Mesenchymal stem cell (in vitro differentiated cells and primary cell): Measurements from ENCODE around the gene ZNF576.

Experiments used
- DNase-seq: peaks from one replicate; pipeline ENCODE4 v3.0.0-alpha.2; 2013
- H2AFZ ChIP-seq: one replicate; pipeline ENCODE4 v1.6.1; 2013; ENCODE audit warnings: low read depth, mild to moderate bottlenecking, control low read depth, inconsistent platforms, low read length, moderate library complexity
- H2AK5ac ChIP-seq: 2 replicates; pipeline ENCODE4 v1.6.1; 2013; ENCODE audit warnings: low read length, moderate library complexity, mild to moderate bottlenecking, inconsistent platforms; ENCODE audit not compliant: severe bottlenecking
- H2BK120ac ChIP-seq: one replicate; pipeline ENCODE4 v1.6.1; 2013; ENCODE audit warnings: low read depth, mild to moderate bottlenecking, inconsistent platforms, low read length, moderate library complexity
- H2BK12ac ChIP-seq, 2 experiments: one replicate each; pipeline ENCODE4 v1.6.1; 2013; ENCODE audit warnings: inconsistent platforms in 2 of 2, low read length in 2 of 2, mild to moderate bottlenecking in 2 of 2, moderate library complexity in 2 of 2, control low read depth in 1 of 2
- H2BK15ac ChIP-seq: one replicate; pipeline ENCODE4 v1.6.1; 2013; ENCODE audit warnings: mild to moderate bottlenecking, low read depth, inconsistent platforms; ENCODE audit not compliant: poor library complexity, severe bottlenecking
- H2BK5ac ChIP-seq: 2 replicates; pipeline ENCODE4 v1.6.1; 2013; ENCODE audit warnings: low read depth, mild to moderate bottlenecking, low read length, control low read depth, inconsistent platforms; ENCODE audit not compliant: poor library complexity, severe bottlenecking
- H3K14ac ChIP-seq, 2 experiments: one replicate each; pipeline ENCODE4 v1.6.1; 2013; ENCODE audit warnings: inconsistent platforms in 2 of 2, low read length in 2 of 2, control low read depth in 1 of 2, mild to moderate bottlenecking in 1 of 2, moderate library complexity in 1 of 2
- H3K18ac ChIP-seq, 2 experiments: one replicate each; pipeline ENCODE4 v1.6.1; 2013; ENCODE audit warnings: inconsistent platforms in 2 of 2, low read length in 2 of 2, control low read depth in 1 of 2, low read depth in 1 of 2, mild to moderate bottlenecking in 1 of 2
- H3K23ac ChIP-seq, 2 experiments: one replicate each; pipeline ENCODE4 v1.6.1; 2013; ENCODE audit warnings: inconsistent platforms in 2 of 2, low read length in 2 of 2, mild to moderate bottlenecking in 2 of 2, moderate library complexity in 2 of 2, control low read depth in 1 of 2
- H3K27ac ChIP-seq: 2 replicates; pipeline ENCODE4 v1.5.1; 2013; ENCODE audit warnings: mild to moderate bottlenecking, moderate library complexity, low read length, control low read depth, inconsistent platforms; ENCODE audit not compliant: poor library complexity, severe bottlenecking
- H3K27me3 ChIP-seq, 2 experiments: 2 replicates each; pipeline versions ENCODE4 v1.6.1 to v1.7.0; 2013; ENCODE audit warnings: low read length in 2 of 2, mild to moderate bottlenecking in 2 of 2, moderate library complexity in 2 of 2, control low read depth in 1 of 2, inconsistent platforms in 1 of 2; ENCODE audit not compliant: control insufficient read depth in 1 of 2, insufficient read depth in 1 of 2
- H3K36me3 ChIP-seq, 2 experiments: 2 replicates each; pipeline versions ENCODE4 v1.6.1 to v1.7.0; 2013; ENCODE audit warnings: low read length in 2 of 2, control low read depth in 1 of 2, inconsistent platforms in 1 of 2, low read depth in 1 of 2, mild to moderate bottlenecking in 1 of 2; ENCODE audit not compliant: insufficient read depth in 2 of 2, control insufficient read depth in 1 of 2
- H3K4ac ChIP-seq, 2 experiments: one replicate each; pipeline ENCODE4 v1.6.1; 2013; ENCODE audit warnings: inconsistent platforms in 2 of 2, low read length in 2 of 2, mild to moderate bottlenecking in 2 of 2, moderate library complexity in 2 of 2, control low read depth in 1 of 2, low read depth in 1 of 2
- H3K4me1 ChIP-seq: 2 replicates; pipeline ENCODE4 v1.6.1; 2013; ENCODE audit warnings: low read depth, low read length, control low read depth; ENCODE audit not compliant: control insufficient read depth, insufficient read depth
- H3K4me2 ChIP-seq: 2 replicates; pipeline ENCODE4 v1.6.1; 2013; ENCODE audit warnings: low read length, mild to moderate bottlenecking, inconsistent platforms; ENCODE audit not compliant: poor library complexity, severe bottlenecking
- H3K4me3 ChIP-seq, 2 experiments: 2 replicates each; pipeline versions ENCODE4 v1.5.1 to v1.7.0; 2013; ENCODE audit warnings: low read length in 2 of 2, mild to moderate bottlenecking in 2 of 2, control low read depth in 1 of 2, low read depth in 1 of 2; ENCODE audit not compliant: insufficient read depth in 1 of 2
- H3K79me1 ChIP-seq: replicated peaks from 2 replicates; pipeline ENCODE4 v1.6.1; 2013; ENCODE audit warnings: mild to moderate bottlenecking, control low read depth, low read length, inconsistent platforms; ENCODE audit not compliant: poor library complexity, severe bottlenecking
- H3K9ac ChIP-seq: 2 replicates; pipeline ENCODE4 v1.7.0; 2013; ENCODE audit warnings: mild to moderate bottlenecking, low read length, moderate library complexity
- H3K9me3 ChIP-seq: 2 replicates; pipeline ENCODE4 v1.7.0; 2013; ENCODE audit warnings: mild to moderate bottlenecking, low read length; ENCODE audit not compliant: control insufficient read depth
- H4K8ac ChIP-seq: one replicate; pipeline ENCODE4 v1.6.1; 2013; ENCODE audit warnings: inconsistent platforms, mild to moderate bottlenecking, low read length, moderate library complexity
- H4K91ac ChIP-seq: one replicate; pipeline ENCODE4 v1.6.1; 2013; ENCODE audit warnings: mild to moderate bottlenecking, low read length, inconsistent platforms
- WGBS: methylation state at CpG from one replicate; pipeline ENCODE4 v1.1.7; 2013; ENCODE audit warnings: mixed read lengths; 5-methylcytosine and 5-hydroxymethylcytosine counted together

The ZNF576 gene

GRCh38 chr19:43554317-43554895 is 42.0 kb upstream of the ZNF576 start:
- H3K4ac ChIP-seq = no peak overlapping the region
- no peaks in the 10 kb centered on the region for H3K4me1 ChIP-seq
- no peak overlapping the region for H3K4me2 ChIP-seq
- H3K27ac ChIP-seq = no peak overlapping the region
- no peak overlapping the region for H2BK120ac ChIP-seq
- no peak overlapping the region for H4K91ac ChIP-seq
- H3K79me1 ChIP-seq = peaks cover 31% of the 10 kb centered on the region
- no peak overlapping the region for H2BK5ac ChIP-seq
- no peaks in the 10 kb centered on the region for H3K9me3 ChIP-seq
- no peak overlapping the region for H2AFZ ChIP-seq
- no peak overlapping the region for H3K9ac ChIP-seq
- no peak for DNase-seq
- no peak overlapping the region for H2BK15ac ChIP-seq
- no peak overlapping the region for H3K14ac ChIP-seq
- H3K4me3 ChIP-seq = no peak overlapping the region
- H3K23ac ChIP-seq = no peak overlapping the region
- H2AK5ac ChIP-seq = no peak overlapping the region
- no peak overlapping the region for H3K18ac ChIP-seq
- H3K36me3 ChIP-seq = peaks cover 55 to 63% of the 10 kb centered on the region in 2 experiments
- no peaks in the 10 kb centered on the region for H3K27me3 ChIP-seq
- no peak overlapping the region for H4K8ac ChIP-seq
- no peak overlapping the region for H2BK12ac ChIP-seq
- 98% methylated on average over 15 of the region's 15 CpGs for WGBS

- Histone ChIP-seq H2BK12ac (no peak overlapping the region), H3K79me1 (peaks cover 34% of the 10 kb centered on the region), H2BK15ac (no peak overlapping the region), H4K8ac (no peak overlapping the region), H3K4me3 (no peak overlapping the region), H3K4ac (no peak overlapping the region), H3K36me3 (peaks cover 49 to 64% of the 10 kb centered on the region in 2 experiments), H3K9me3 (no peaks in the 10 kb centered on the region), H3K14ac (no peak overlapping the region), H2AK5ac (no peak overlapping the region), H3K23ac (no peak overlapping the region), H2AFZ (no peak overlapping the region), H2BK120ac (no peak overlapping the region), H4K91ac (no peak overlapping the region), H2BK5ac (no peak overlapping the region), H3K27ac (no peak overlapping the region), H3K4me2 (no peak overlapping the region), H3K27me3 (no peaks in the 10 kb centered on the region), H3K9ac (no peak overlapping the region), H3K18ac (no peak overlapping the region), H3K4me1 (no peaks in the 10 kb centered on the region)
- 49% methylated on average over 6 of the region's 8 CpGs for WGBS
- DNase-seq = peak; percentile 75
Measured at GRCh38 chr19:43555185-43555770, 41.1 kb upstream of the ZNF576 start.

GRCh38 chr19:43560687-43561086 is 35.7 kb upstream of the ZNF576 start:
- Histone ChIP-seq H3K4me3 (no peak overlapping the region), H2BK120ac (no peak overlapping the region), H3K9ac (no peak overlapping the region), H2BK15ac (no peak overlapping the region), H3K9me3 (no peaks in the 10 kb centered on the region), H3K4ac (no peak overlapping the region), H2AFZ (no peak overlapping the region), H3K4me1 (peaks cover 18% of the 10 kb centered on the region), H2AK5ac (no peak overlapping the region), H4K8ac (peak overlapping the region; percentile 29), H2BK12ac (no peak overlapping the region), H2BK5ac (no peak overlapping the region), H3K18ac (peak overlapping the region in 1 of 2 experiments; percentile 25), H3K27ac (no peak overlapping the region), H4K91ac (peak overlapping the region; percentile 65), H3K27me3 (no peaks in the 10 kb centered on the region), H3K23ac (no peak overlapping the region), H3K36me3 (peaks cover 14 to 34% of the 10 kb centered on the region in 2 experiments), H3K4me2 (no peak overlapping the region), H3K79me1 (peaks cover 13% of the 10 kb centered on the region), H3K14ac (no peak overlapping the region)
- DNase-seq = peak; percentile 66
- WGBS = 74% methylated on average over 6 of the region's 6 CpGs

GRCh38 chr19:43561139-43561970 is 35.0 kb upstream of the ZNF576 start:
- WGBS = 95% methylated on average over 12 of the region's 12 CpGs
- no peak overlapping the region for H3K27ac ChIP-seq
- H3K4ac ChIP-seq = no peak overlapping the region
- H3K4me3 ChIP-seq = no peak overlapping the region
- peak overlapping the region; percentile 29 for H4K8ac ChIP-seq
- no peak overlapping the region for H2BK120ac ChIP-seq
- no peak overlapping the region for H3K23ac ChIP-seq
- no peak overlapping the region for H2AK5ac ChIP-seq
- H3K9ac ChIP-seq = no peak overlapping the region
- H3K14ac ChIP-seq = no peak overlapping the region
- no peak overlapping the region for H3K4me2 ChIP-seq
- H2BK15ac ChIP-seq = no peak overlapping the region
- H3K9me3 ChIP-seq = no peaks in the 10 kb centered on the region
- H3K36me3 ChIP-seq = peaks cover 10 to 28% of the 10 kb centered on the region in 2 experiments
- H2BK5ac ChIP-seq = no peak overlapping the region
- no peak for DNase-seq
- H4K91ac ChIP-seq = no peak overlapping the region
- H3K27me3 ChIP-seq = no peaks in the 10 kb centered on the region
- H2AFZ ChIP-seq = no peak overlapping the region
- H2BK12ac ChIP-seq = no peak overlapping the region
- no peak overlapping the region for H3K18ac ChIP-seq
- peaks cover 10% of the 10 kb centered on the region for H3K79me1 ChIP-seq
- H3K4me1 ChIP-seq = peaks cover 18% of the 10 kb centered on the region
